Activated CD4-positive, alpha-beta T cell treated with anti-CD3 and anti-CD28 coated beads for 4 hours (primary cell): Measurements from ENCODE around the gene PCGF3.
A peak's percentile ranks its signal among the peaks of the same experiment; 100 is the strongest.
"Not testable (repeated sequence)": the region's sequence is repeated elsewhere in the genome, so short reads cannot be mapped to it uniquely, and the experiment has no call there.

Experiments used
- DNase-seq, 2 donors: peaks; one replicate each; pipeline ENCODE4 v3.0.0-alpha.2; 2020

The PCGF3 gene

GRCh38 chr4:742742-743311 lies 37.2 kb downstream of the PCGF3 start:
- DNase-seq, result peak; percentile 77 to 78

GRCh38 chr4:743463-744211 lies 38.0 kb downstream of the PCGF3 start:
- DNase-seq, result no peak

- DNase-seq, result no peak
These were observed 38.7 kb downstream of the PCGF3 start for GRCh38 chr4:744212-744841.

GRCh38 chr4:747546-748170 lies 42.0 kb downstream of the PCGF3 start:
- DNase-seq, result no peak

GRCh38 chr4:748461-748860 lies 42.8 kb downstream of the PCGF3 start:
- DNase-seq, result no peak

GRCh38 chr4:749698-750666 lies 44.4 kb downstream of the PCGF3 start:
- DNase-seq, result no peak

GRCh38 chr4:751676-752075 lies 46.0 kb downstream of the PCGF3 start:
- DNase-seq, result no peak

- no peak for DNase-seq
These were observed 46.7 kb downstream of the PCGF3 start for GRCh38 chr4:752196-752861.

- DNase-seq, result not testable (repeated sequence)
These were observed 47.6 kb downstream of the PCGF3 start for GRCh38 chr4:753186-753585.

- no peak for DNase-seq
These were observed 48.8 kb downstream of the PCGF3 start for GRCh38 chr4:754221-755120.

GRCh38 chr4:757111-757510 lies 51.5 kb downstream of the PCGF3 start:
- DNase-seq, result no peak

GRCh38 chr4:759810-760209 lies 54.2 kb downstream of the PCGF3 start:
- DNase-seq, result not testable (repeated sequence)

GRCh38 chr4:760616-761015 lies 55.0 kb downstream of the PCGF3 start:
- DNase-seq, result no peak

- no peak for DNase-seq
These were observed 55.5 kb downstream of the PCGF3 start for GRCh38 chr4:761086-761485.

- DNase-seq, result no peak
These were observed 56.1 kb downstream of the PCGF3 start for GRCh38 chr4:761739-762138.

GRCh38 chr4:762211-763190 lies 56.9 kb downstream of the PCGF3 start:
- DNase-seq, result no peak

GRCh38 chr4:763191-763810 lies 57.7 kb downstream of the PCGF3 start:
- DNase-seq, result no peak

- no peak for DNase-seq
These were observed 58.3 kb downstream of the PCGF3 start for GRCh38 chr4:763922-764321.
